Panc1 (cell line): Measurements from ENCODE around the gene KCNG2. TPM values are rescaled to one million over a fixed set of nuclear protein-coding genes. Genes with fewer than 3 reads are reported as not detected.

Source experiments
- ATAC-seq: fragments of 200-7000 bp; cut with Tn5 transposase; 2 replicates; pipeline ENCODE4 v1.9.1; 2020; ENCODE audit warnings: mild to moderate bottlenecking, moderate library complexity
- BruUV-seq: library from RNA; stranded (reverse); fragments of 400-500 nt; replicated peaks from 2 replicates; lab custom pipeline; 2021; lab: Mats Ljungman, UMichigan
- CTCF ChIA-PET: fragments of 300-600 bp; sonication (Branson Sonifier 250); formaldehyde crosslinking; loops from one replicate; lab custom pipeline; 2022; ENCODE audit warnings: antibody characterized with exemption; lab: Charles Lee
- POLR2A ChIA-PET: fragments of 300-600 bp; sonication (Branson Sonifier 250); formaldehyde crosslinking; loops from one replicate; lab custom pipeline; 2022; ENCODE audit warnings: antibody characterized with exemption; lab: Charles Lee
- DNase-seq: peaks from one replicate; pipeline ENCODE4 v3.0.0-alpha.2; 2010; ENCODE audit warnings: low read depth, low spot score
- H3K27ac ChIP-seq: 2 replicates; pipeline ENCODE4 v1.5.1; 2011; ENCODE audit warnings: mild to moderate bottlenecking, low read length, inconsistent platforms
- H3K27me3 ChIP-seq: fragments of 200-500 bp; sonication (Bioruptor generic); 2 replicates; pipeline ENCODE4 v1.6.0; 2014; ENCODE audit warnings: low read length, inconsistent platforms; ENCODE audit not compliant: control insufficient read depth, insufficient read depth
- H3K36me3 ChIP-seq: fragments of 200-500 bp; sonication (Bioruptor generic); 2 replicates; pipeline ENCODE4 v1.5.1; 2014; ENCODE audit warnings: inconsistent platforms, mild to moderate bottlenecking, low read length, moderate library complexity; ENCODE audit not compliant: control insufficient read depth, insufficient read depth
- H3K4me1 ChIP-seq: 2 replicates; pipeline ENCODE4 v1.5.1; 2011; ENCODE audit warnings: inconsistent platforms, mild to moderate bottlenecking, low read length, moderate library complexity; ENCODE audit not compliant: control insufficient read depth, insufficient read depth
- H3K4me3 ChIP-seq, 2 experiments: 2 replicates each; pipeline ENCODE4 v1.5.1; 2011 to 2012; ENCODE audit warnings: low read depth in 2 of 2, low read length in 2 of 2, mild to moderate bottlenecking in 2 of 2, inconsistent platforms in 1 of 2, moderate library complexity in 1 of 2
- H3K9me3 ChIP-seq: fragments of 200-500 bp; sonication (Bioruptor generic); 2 replicates; pipeline ENCODE4 v1.5.1; 2014; ENCODE audit warnings: low read depth, mild to moderate bottlenecking, inconsistent platforms, low read length, moderate library complexity; ENCODE audit not compliant: control insufficient read depth, insufficient read depth
- POLR2AphosphoS5 ChIP-seq: IDR thresholded peaks from 2 replicates; pipeline ENCODE4 v1.6.1; 2012; ENCODE audit warnings: mild to moderate bottlenecking, low read depth, low read length, moderate library complexity
- SIN3A ChIP-seq: IDR thresholded peaks from 2 replicates; pipeline ENCODE4 v1.6.1; 2012; ENCODE audit warnings: low read depth, mild to moderate bottlenecking, low read length, moderate library complexity, borderline replicate concordance; ENCODE audit not compliant: insufficient read depth
- TCF7L2 ChIP-seq: IDR thresholded peaks from 2 replicates; pipeline ENCODE4 v1.6.1; 2011; ENCODE audit warnings: mild to moderate bottlenecking, low read depth, low read length, inconsistent platforms
- in situ Hi-C: cut with HindIII; loops from 2 replicates; pipeline ENCODE4 v1.10.0; 2016; ENCODE audit warnings: low sequenced_read_pairs, low pct_unique_long_range_greater_than_20kb
- intact Hi-C: fragments of 100-400 bp; cut with micrococcal nuclease; formaldehyde crosslinking; loops from one replicate; pipeline ENCODE4 v1.10.0; 2022; ENCODE audit not compliant: unreplicated experiment
- total RNA-seq: library from RNA; stranded (reverse); gene quantifications from one replicate; pipeline ENCODE4 v1.2.1, GENCODE V29; 2021; ENCODE audit not compliant: unreplicated experiment
- TF ChIP-seq, protein P1 (sequence below), 2 experiments: IDR thresholded peaks; 2 replicates each; pipeline ENCODE4 v1.6.1; 2011 to 2012; ENCODE audit warnings: low read depth in 2 of 2, control low read depth in 1 of 2, low read length in 1 of 2, mild to moderate bottlenecking in 1 of 2, moderate library complexity in 1 of 2; ENCODE audit not compliant: insufficient read depth in 1 of 2
- TF ChIP-seq, protein P2 (sequence below): fragments of 450-650 bp; IDR thresholded peaks from 2 replicates; pipeline ENCODE4 v1.5.1; 2017; ENCODE audit warnings: mild to moderate bottlenecking

KCNG2 gene
- total RNA-seq, 1 experiment from 2014 or later: not detected

GRCh38 chr18:79802298-79802697 lies 4.6 kb downstream of the KCNG2 start:
- Histone ChIP-seq H3K4me3 (no peak overlapping the region), H3K27me3 (peaks cover 5% of the 10 kb centered on the region; the same call in 1 of the 2 replicates), H3K4me1 (no peaks in the 10 kb centered on the region), H3K27ac (no peak overlapping the region), H3K9me3 (no peaks in the 10 kb centered on the region), H3K36me3 (no peaks in the 10 kb centered on the region)
- DNase-seq: no peak
- TF ChIP-seq, protein P1, sequence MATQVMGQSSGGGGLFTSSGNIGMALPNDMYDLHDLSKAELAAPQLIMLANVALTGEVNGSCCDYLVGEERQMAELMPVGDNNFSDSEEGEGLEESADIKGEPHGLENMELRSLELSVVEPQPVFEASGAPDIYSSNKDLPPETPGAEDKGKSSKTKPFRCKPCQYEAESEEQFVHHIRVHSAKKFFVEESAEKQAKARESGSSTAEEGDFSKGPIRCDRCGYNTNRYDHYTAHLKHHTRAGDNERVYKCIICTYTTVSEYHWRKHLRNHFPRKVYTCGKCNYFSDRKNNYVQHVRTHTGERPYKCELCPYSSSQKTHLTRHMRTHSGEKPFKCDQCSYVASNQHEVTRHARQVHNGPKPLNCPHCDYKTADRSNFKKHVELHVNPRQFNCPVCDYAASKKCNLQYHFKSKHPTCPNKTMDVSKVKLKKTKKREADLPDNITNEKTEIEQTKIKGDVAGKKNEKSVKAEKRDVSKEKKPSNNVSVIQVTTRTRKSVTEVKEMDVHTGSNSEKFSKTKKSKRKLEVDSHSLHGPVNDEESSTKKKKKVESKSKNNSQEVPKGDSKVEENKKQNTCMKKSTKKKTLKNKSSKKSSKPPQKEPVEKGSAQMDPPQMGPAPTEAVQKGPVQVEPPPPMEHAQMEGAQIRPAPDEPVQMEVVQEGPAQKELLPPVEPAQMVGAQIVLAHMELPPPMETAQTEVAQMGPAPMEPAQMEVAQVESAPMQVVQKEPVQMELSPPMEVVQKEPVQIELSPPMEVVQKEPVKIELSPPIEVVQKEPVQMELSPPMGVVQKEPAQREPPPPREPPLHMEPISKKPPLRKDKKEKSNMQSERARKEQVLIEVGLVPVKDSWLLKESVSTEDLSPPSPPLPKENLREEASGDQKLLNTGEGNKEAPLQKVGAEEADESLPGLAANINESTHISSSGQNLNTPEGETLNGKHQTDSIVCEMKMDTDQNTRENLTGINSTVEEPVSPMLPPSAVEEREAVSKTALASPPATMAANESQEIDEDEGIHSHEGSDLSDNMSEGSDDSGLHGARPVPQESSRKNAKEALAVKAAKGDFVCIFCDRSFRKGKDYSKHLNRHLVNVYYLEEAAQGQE (IDR thresholded peaks at IDR 0.05; ENCODE audit: insufficient read depth in 1 of 2, low read depth in 2 of 2, low read length in 1 of 2): no peak
- TF ChIP-seq POLR2AphosphoS5: no peak
- ChIA-PET CTCF (no interaction called here), POLR2A (no interaction called here)
- BruUV-seq: no TSS peak
- no peak for ATAC-seq
- intact Hi-C loops: no loop called here
- in situ Hi-C loops: no loop called here

- no peak overlapping the region for H3K4me3 ChIP-seq
- ChIA-PET CTCF (no interaction called here), POLR2A (interaction anchor here (0.5 kb wide), 1 partner anchor 93 kb away, joined by 3 read pairs; no protein-coding TSS in a partner anchor)
- no peaks in the 10 kb centered on the region for H3K9me3 ChIP-seq
- DNase-seq (no peak), ATAC-seq (no peak)
- no peaks in the 10 kb centered on the region for H3K36me3 ChIP-seq
- intact Hi-C loops (no loop called here), in situ Hi-C loops (no loop called here)
- peaks cover 5% of the 10 kb centered on the region; the same call in 1 of the 2 replicates for H3K27me3 ChIP-seq
- TF ChIP-seq, protein P2, sequence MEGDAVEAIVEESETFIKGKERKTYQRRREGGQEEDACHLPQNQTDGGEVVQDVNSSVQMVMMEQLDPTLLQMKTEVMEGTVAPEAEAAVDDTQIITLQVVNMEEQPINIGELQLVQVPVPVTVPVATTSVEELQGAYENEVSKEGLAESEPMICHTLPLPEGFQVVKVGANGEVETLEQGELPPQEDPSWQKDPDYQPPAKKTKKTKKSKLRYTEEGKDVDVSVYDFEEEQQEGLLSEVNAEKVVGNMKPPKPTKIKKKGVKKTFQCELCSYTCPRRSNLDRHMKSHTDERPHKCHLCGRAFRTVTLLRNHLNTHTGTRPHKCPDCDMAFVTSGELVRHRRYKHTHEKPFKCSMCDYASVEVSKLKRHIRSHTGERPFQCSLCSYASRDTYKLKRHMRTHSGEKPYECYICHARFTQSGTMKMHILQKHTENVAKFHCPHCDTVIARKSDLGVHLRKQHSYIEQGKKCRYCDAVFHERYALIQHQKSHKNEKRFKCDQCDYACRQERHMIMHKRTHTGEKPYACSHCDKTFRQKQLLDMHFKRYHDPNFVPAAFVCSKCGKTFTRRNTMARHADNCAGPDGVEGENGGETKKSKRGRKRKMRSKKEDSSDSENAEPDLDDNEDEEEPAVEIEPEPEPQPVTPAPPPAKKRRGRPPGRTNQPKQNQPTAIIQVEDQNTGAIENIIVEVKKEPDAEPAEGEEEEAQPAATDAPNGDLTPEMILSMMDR: no peak
- TF ChIP-seq, protein P1 (IDR thresholded peaks at IDR 0.05; ENCODE audit: insufficient read depth in 1 of 2, low read depth in 2 of 2, low read length in 1 of 2): no peak
- no peak for TF ChIP-seq TCF7L2
- no peak for TF ChIP-seq SIN3A
- no peak for TF ChIP-seq POLR2AphosphoS5
- no TSS peak for BruUV-seq
- no peaks in the 10 kb centered on the region for H3K4me1 ChIP-seq
- H3K27ac ChIP-seq: no peak overlapping the region
These were observed 5.9 kb downstream of the KCNG2 start for GRCh38 chr18:79803611-79804051.
